Right lobe of liver (tissue), 4 donors: ENCODE measurements around the gene ISLR2.

Source experiments
- CTCF ChIP-seq, 4 donors: fragments of 200-600 bp in 3 of 4; fragments of 450-650 bp in 1 of 4; IDR thresholded peaks; one replicate each; pipeline versions ENCODE4 v1.5.1 to v1.8.0; 2016 to 2022; ENCODE audit warnings: antibody characterized with exemption in 4 of 4, mild to moderate bottlenecking in 2 of 4
- POLR2A ChIP-seq: fragments of 450-650 bp; IDR thresholded peaks from one replicate; pipeline ENCODE4 v1.6.1; 2017; ENCODE audit warnings: antibody characterized with exemption, mild to moderate bottlenecking
- donor health status: DM: no; HTN: no; CAD: no.
- donor health status: DM: no; HTN: no; CAD: no.
- donor health status: DM: no; HTN: yes; CAD: no.

- TF ChIP-seq POLR2A (no peak), CTCF (IDR thresholded peaks at IDR 0.05) (no peak)
Observed at GRCh38 chr15:74155766-74156417, 25.5 kb downstream of the ISLR2 start.
